Nucleus accumbens (tissue), 56 donors: ENCODE data around the gene LSM4.
A peak's percentile ranks its signal among the peaks of the same experiment; 100 is the strongest.

Experiments
- DNase-seq, 56 donors: peaks; one replicate each; lab custom pipeline; 2025; lab: John Stamatoyannopoulos, UW

The LSM4 gene

GRCh38 chr19:18280247-18281081, 42.4 kb downstream of the LSM4 start:
- DNase-seq, result peak in 54 of 56 donors; percentile 5 to 86 (median 64)

GRCh38 chr19:18279516-18280246, 43.2 kb downstream of the LSM4 start:
- peak; percentile 56 to 95 (median 88) for DNase-seq

GRCh38 chr19:18279266-18279515, 43.7 kb downstream of the LSM4 start:
- peak in 1 of 56 donors; percentile 61 for DNase-seq

- no peak for DNase-seq
Observed at GRCh38 chr19:18278521-18279265, 44.2 kb downstream of the LSM4 start.

- DNase-seq, result peak in 53 of 56 donors; percentile 4 to 92 (median 61)
Observed at GRCh38 chr19:18274781-18275356, 48.0 kb downstream of the LSM4 start.

GRCh38 chr19:18274219-18274780, 48.6 kb downstream of the LSM4 start, which contains the start of gene IQCN:
Gene IQCN (minus strand): TSS chr19:18274452. CDS start chr19:18269478, 4,974 bp downstream.
- no peak for DNase-seq

GRCh38 chr19:18273561-18274218, 49.2 kb downstream of the LSM4 start:
- no peak for DNase-seq

- no peak for DNase-seq
Observed at GRCh38 chr19:18271433-18271841, 51.4 kb downstream of the LSM4 start.

GRCh38 chr19:18270326-18270725, 52.5 kb downstream of the LSM4 start:
- DNase-seq, result no peak

- no peak for DNase-seq
Observed at GRCh38 chr19:18269070-18269723, 53.7 kb downstream of the LSM4 start.

- no peak for DNase-seq
Observed at GRCh38 chr19:18266771-18267686, 55.8 kb downstream of the LSM4 start.

GRCh38 chr19:18265582-18265981, 57.3 kb downstream of the LSM4 start:
- DNase-seq, result no peak

GRCh38 chr19:18264971-18265540, 57.8 kb downstream of the LSM4 start:
- no peak for DNase-seq

- no peak for DNase-seq
Observed at GRCh38 chr19:18264137-18264854, 58.6 kb downstream of the LSM4 start.

- DNase-seq, result no peak
Observed at GRCh38 chr19:18263324-18264136, 59.3 kb downstream of the LSM4 start.

GRCh38 chr19:18262917-18263316, 60.0 kb downstream of the LSM4 start:
- no peak for DNase-seq
